Measurements from ENCODE around the gene S100A2.
"Not testable (repeated sequence)": the region's sequence is repeated elsewhere in the genome, so short reads cannot be mapped to it uniquely, and the experiment has no call there.

GRCh38 chr1:153522353-153523048 is 43.1 kb downstream of the S100A2 start:
- TF ChIP-seq CTCF (IDR thresholded peaks at IDR 0.05); ZFX (IDR thresholded peaks at IDR 0.05; ENCODE audit: borderline replicate concordance): not testable (repeated sequence)
